D721Med (cell line): ENCODE data around the gene BIN1.
"Not testable (repeated sequence)": the region's sequence is repeated elsewhere in the genome, so short reads cannot be mapped to it uniquely, and the experiment has no call there.

ENCODE experiments used
- DNase-seq: peaks from one replicate; pipeline ENCODE4 v3.0.0; 2011; ENCODE audit warnings: low spot score; ENCODE audit not compliant: insufficient read length
- FAIRE-seq: peaks from 2 replicates; lab custom pipeline; 2011; peaks lifted over from hg19 to GRCh38; lab: Jason Lieb, UNC
- TF ChIP-seq, protein P1 (sequence below): IDR thresholded peaks from 2 replicates; pipeline ENCODE4 v1.5.1; 2012; ENCODE audit warnings: mild to moderate bottlenecking, control low read depth; ENCODE audit not compliant: insufficient read depth; ENCODE audit errors: missing control alignments

Gene BIN1

DNA sequence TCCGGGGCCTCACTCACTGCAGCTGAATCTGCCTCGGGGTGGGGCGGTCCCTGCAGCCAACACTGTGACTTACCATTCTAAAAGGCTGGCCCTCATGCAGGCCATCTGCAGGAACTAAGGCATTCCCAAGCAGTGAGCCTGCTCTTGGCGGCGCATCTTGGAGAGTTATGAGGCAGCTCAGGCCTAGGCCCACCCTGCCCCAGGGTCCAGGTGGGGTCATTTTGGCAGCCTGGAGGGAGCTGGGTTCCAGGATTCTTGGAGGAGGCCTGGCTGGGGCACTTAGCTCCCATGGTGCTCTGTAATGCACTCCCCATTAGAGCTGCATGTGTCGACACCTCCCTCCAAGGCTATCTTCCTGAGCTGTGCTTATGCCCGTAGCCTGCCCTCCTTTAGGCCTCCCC lies 14.8 kb upstream of the BIN1 start:
- FAIRE-seq (no peak), DNase-seq (no peak)
- TF ChIP-seq, protein P1, sequence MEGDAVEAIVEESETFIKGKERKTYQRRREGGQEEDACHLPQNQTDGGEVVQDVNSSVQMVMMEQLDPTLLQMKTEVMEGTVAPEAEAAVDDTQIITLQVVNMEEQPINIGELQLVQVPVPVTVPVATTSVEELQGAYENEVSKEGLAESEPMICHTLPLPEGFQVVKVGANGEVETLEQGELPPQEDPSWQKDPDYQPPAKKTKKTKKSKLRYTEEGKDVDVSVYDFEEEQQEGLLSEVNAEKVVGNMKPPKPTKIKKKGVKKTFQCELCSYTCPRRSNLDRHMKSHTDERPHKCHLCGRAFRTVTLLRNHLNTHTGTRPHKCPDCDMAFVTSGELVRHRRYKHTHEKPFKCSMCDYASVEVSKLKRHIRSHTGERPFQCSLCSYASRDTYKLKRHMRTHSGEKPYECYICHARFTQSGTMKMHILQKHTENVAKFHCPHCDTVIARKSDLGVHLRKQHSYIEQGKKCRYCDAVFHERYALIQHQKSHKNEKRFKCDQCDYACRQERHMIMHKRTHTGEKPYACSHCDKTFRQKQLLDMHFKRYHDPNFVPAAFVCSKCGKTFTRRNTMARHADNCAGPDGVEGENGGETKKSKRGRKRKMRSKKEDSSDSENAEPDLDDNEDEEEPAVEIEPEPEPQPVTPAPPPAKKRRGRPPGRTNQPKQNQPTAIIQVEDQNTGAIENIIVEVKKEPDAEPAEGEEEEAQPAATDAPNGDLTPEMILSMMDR, result no peak

DNA sequence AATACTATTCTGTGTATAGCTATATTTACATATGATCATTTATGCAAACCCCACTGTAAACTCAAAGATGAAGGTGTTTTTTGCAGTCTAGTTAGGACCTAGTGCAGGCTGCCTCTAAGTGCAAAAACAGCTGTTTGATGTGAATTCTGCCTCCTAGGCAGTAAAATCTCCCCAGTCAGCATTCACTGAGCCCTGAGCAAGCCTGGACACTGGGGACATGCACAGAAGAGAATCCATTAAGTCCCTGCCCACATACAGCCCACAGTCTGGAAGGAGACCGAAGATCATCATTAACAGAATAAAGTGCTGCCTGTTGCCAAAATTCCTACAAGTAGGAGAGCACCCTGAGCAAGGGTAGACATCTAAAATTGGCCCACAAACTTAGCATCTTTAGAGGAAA lies 14.4 kb upstream of the BIN1 start:
- DNase-seq, result no peak
- no peak for FAIRE-seq
- TF ChIP-seq, protein P1, result no peak

DNA sequence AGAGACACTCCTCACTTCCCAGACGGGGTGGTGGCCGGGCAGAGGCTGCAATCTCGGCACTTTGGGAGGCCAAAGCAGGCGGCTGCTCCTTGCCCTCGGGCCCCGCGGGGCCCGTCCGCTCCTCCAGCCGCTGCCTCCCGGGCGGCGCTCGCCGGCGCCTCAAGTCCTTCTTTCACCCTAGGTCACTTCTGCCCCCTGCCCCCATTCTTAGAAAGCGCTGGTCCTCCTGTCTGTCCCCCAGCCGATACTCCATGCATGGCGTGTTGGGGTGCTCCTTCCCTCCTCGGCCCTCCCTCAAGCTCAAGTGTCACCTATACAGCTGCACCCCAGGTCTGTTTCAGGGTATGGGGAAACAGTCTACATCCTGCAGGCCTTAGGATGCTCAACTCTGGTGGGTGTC lies 13.5 kb upstream of the BIN1 start:
- not testable (repeated sequence) for FAIRE-seq

DNA sequence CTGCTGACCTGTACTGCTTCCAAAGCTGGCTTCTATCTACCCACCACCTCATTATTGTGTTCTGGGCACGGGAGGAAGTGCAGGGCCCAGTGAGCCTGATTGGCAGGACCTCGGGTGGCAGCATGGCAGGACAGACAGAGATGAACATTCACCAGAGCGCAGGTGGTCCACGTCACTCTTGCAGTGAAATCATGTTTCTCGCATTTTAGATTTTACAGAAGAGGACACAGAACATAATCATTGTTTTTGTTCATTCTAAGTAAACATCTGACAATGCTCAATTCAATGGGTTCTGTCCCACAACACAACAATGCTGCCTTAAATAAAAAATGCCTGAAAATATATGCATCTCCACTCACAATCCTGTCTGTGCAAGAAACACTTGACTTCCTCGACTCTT lies 11.5 kb upstream of the BIN1 start:
- TF ChIP-seq, protein P1, result no peak
- DNase-seq (no peak), FAIRE-seq (no peak)

More for the DNA sequence above, 13.5 kb upstream of the BIN1 start:
- DNase-seq, result not testable (repeated sequence)

DNA sequence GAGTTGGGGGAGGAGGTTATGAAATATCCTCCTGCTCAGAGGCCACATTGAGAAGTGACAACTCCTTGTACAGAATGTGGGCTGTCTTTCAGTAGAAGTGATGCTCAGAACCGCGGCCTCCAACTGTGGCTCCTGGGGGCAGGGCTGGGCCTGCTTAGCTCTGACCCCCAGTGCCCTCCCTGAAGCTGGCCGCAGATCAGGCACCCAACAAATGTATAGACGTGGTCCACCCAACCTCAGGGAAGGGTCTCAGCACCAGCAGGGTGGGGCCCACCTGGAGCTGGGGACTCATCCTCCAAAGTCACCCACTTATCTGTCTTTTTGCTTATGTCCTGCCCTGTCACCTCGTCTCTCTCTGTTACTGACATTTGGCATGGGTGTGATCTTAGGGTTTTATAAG lies 11.1 kb upstream of the BIN1 start:
- TF ChIP-seq, protein P1, result no peak
- DNase-seq, result no peak

DNA sequence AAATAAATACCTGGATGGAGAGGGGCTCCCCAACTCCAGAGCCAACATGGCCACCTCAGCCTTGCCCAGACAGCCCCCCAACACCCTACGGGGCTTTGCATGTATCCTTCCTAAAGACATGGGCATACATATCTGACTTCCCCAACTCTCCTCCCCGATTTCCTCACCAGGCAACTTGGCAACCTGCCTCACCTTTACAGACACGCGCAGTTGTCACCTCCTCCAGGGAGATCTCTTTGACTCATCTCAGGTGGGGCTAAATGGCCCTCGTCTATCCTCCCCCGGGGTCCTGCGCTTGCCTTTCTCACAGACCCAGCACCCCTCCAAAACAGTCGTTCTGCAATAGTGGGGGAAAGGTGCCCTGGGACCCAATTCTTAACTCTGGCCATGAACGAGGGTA lies 10.6 kb upstream of the BIN1 start:
- DNase-seq (no peak), FAIRE-seq (no peak)
- TF ChIP-seq, protein P1, result no peak

More for the DNA sequence above, 11.1 kb upstream of the BIN1 start:
- no peak for FAIRE-seq

DNA sequence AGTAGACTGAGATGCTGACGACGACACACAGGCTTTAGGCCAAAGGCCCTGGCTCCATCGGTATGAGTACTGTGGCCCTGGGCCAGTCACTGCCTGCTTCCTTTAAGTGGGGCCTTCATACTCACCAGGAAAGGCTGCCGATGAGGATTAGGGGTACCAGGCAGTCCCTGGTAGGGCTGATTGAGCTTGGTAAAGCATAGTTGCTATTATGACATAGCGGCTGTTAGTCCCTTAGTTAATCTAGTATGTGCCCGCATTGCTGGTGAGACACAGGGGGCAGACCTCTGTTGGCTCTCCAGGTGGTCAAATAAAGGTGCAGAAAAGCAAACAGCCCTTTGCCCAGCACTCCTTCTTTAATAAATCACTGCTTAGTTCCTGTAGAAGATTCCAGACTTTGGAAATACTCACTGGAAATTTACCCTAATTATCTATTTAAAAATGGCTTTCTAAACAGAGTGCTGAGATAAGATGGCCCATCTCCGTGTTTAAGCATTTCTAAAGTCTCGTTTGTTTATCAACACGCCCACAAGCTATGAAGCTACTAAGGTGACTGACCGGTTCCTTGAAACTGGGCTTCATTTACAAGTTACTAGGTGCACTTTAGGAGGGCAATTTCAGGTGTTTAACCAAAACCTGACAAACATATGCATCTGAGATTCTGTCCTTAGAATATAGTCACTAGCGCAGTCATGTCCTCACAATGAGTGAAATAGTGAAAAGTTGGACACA lies 8.7 kb upstream of the BIN1 start:
- TF ChIP-seq, protein P1, result no peak
- no peak for FAIRE-seq

More for the DNA sequence above, 8.7 kb upstream of the BIN1 start:
- DNase-seq, result no peak
